Measurements from ENCODE around the gene HSBP1. TPM values are rescaled to one million over a fixed set of nuclear protein-coding genes. Genes with fewer than 3 reads are reported as not detected.

The HSBP1 gene
- total and polyA plus RNA-seq, 4 donors, result 142 to 332 (median 246) TPM

DNA sequence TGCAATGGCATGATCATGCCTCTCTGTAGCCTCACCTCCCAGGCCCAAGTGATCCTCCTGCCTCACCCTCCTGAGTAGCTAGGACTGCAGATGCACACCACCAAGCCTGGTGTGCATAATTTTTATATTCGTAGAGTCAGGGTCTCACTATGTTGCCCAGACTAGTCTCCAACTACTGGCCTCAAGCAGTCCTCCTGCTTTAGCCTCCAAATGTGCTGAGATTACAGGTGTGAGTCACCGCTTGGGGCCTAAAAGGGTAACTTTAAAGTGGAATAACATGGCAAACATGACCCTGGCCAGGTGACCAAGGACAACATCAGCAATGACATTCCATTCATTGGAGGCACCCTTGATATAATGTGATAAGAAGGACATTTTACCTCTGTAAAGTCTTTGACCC is 26.1 kb downstream of the HSBP1 start:
- no peaks in the 10 kb centered on the region for H3K27me3 ChIP-seq (ENCODE audit: control insufficient read depth, insufficient read depth, low read length)
- DNase-seq (ENCODE audit: low read depth in 4 of 6, low spot score in 6 of 6), result no peak
- H3K27ac ChIP-seq (ENCODE audit: low read depth, low read length), result no peak overlapping the region
- no peak overlapping the region for H3K4me3 ChIP-seq (ENCODE audit: low read depth, low read length)
- no peaks in the 10 kb centered on the region for H3K9me3 ChIP-seq (ENCODE audit: control insufficient read depth, insufficient read depth, low read length)
- no peaks in the 10 kb centered on the region for H3K4me1 ChIP-seq (ENCODE audit: control insufficient read depth, insufficient read depth, low read length)
- H3K36me3 ChIP-seq (ENCODE audit: control insufficient read depth, insufficient read depth, low read length), result peaks cover 4% of the 10 kb centered on the region
- WGBS (ENCODE audit: insufficient coverage), result 100% methylated on average over 1 of the region's 2 CpGs

DNA sequence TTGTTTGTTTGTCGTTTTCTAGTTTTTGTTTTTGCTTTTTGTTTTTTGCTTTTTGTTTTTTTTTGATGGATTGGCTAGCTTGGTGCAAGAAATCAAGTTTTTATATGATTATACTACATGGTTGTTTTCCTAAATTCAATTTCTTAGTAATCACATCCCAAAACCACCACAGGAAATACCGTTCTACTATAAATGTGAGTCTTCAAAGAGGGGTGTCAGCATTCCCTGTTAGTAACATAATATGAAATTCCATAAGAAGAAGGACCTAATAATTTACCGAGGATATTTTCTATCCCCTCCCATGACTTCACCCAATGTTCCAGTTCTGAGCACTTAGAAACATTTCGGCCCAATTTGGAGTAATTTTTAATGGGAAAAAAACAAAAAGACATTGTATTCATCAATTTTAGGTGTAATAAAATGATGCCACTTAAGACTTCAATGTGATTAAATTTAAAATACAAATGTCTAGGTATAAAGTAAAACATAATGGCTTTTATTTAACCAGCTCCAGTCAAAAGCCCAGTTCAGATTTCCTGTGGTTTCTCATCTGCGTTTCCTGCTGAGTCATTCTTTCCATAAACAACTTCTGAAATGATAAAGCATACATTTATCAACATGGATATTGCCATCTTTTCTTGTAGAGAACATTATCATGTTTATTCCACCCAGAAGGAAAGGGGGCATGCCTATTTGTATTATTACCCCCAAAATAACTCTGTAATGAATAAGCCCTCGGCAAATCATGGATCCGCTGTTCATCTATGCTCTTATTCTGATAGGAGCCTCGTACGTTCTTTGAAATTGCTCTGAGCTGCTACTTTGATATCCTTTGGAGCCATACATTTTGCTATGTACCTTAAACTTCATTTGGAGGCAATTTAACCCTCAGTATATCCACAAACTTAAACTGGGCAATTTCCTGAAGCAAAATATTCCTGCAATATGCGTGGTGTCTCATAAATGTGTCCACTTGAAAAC is 28.1 kb downstream of the HSBP1 start:
- Histone ChIP-seq H3K27me3 (ENCODE audit: control insufficient read depth, insufficient read depth, low read length) (no peaks in the 10 kb centered on the region), H3K9me3 (ENCODE audit: control insufficient read depth, insufficient read depth, low read length) (no peaks in the 10 kb centered on the region), H3K4me1 (ENCODE audit: control insufficient read depth, insufficient read depth, low read length) (no peaks in the 10 kb centered on the region), H3K27ac (ENCODE audit: low read depth, low read length) (no peak overlapping the region), H3K4me3 (ENCODE audit: low read depth, low read length) (no peak overlapping the region), H3K36me3 (ENCODE audit: control insufficient read depth, insufficient read depth, low read length) (no peaks in the 10 kb centered on the region)
- DNase-seq (ENCODE audit: low read depth in 4 of 6, low spot score in 6 of 6), result peak in 1 of 6 donors; percentile 57
- 75% methylated on average over 6 of the region's 10 CpGs for WGBS (ENCODE audit: insufficient coverage)

DNA sequence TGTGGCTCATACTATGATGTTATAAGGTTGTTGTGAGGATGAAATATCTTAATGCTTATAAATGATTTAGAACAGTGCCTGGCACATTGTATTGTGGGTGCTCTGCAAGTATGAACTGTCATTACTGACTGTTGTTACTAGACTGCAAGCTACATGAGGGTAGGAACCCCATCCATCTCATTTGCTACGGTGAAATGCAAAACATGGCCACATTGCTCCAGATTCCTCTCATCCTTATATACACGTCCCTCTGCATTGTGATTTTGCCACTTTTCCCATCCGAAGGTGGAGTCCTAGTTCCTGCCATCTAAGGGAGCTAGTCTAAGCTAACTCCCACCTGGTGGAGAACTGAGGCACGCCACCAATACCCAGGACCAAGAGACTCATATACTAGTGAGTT is 29.8 kb downstream of the HSBP1 start:
- H3K9me3 ChIP-seq (ENCODE audit: control insufficient read depth, insufficient read depth, low read length), result no peaks in the 10 kb centered on the region
- no peaks in the 10 kb centered on the region for H3K36me3 ChIP-seq (ENCODE audit: control insufficient read depth, insufficient read depth, low read length)
- WGBS (ENCODE audit: insufficient coverage), result 100% methylated on average over 3 of the region's 4 CpGs
- no peak overlapping the region for H3K27ac ChIP-seq (ENCODE audit: low read depth, low read length)
- H3K4me1 ChIP-seq (ENCODE audit: control insufficient read depth, insufficient read depth, low read length), result no peaks in the 10 kb centered on the region
- no peaks in the 10 kb centered on the region for H3K27me3 ChIP-seq (ENCODE audit: control insufficient read depth, insufficient read depth, low read length)
- no peak overlapping the region for H3K4me3 ChIP-seq (ENCODE audit: low read depth, low read length)
- no peak for DNase-seq (ENCODE audit: low read depth in 4 of 6, low spot score in 6 of 6)

- Histone ChIP-seq H3K27ac (ENCODE audit: low read depth, low read length) (no peak overlapping the region), H3K4me3 (ENCODE audit: low read depth, low read length) (no peak overlapping the region), H3K9me3 (ENCODE audit: control insufficient read depth, insufficient read depth, low read length) (no peaks in the 10 kb centered on the region), H3K4me1 (ENCODE audit: control insufficient read depth, insufficient read depth, low read length) (no peaks in the 10 kb centered on the region), H3K36me3 (ENCODE audit: control insufficient read depth, insufficient read depth, low read length) (no peaks in the 10 kb centered on the region), H3K27me3 (ENCODE audit: control insufficient read depth, insufficient read depth, low read length) (no peaks in the 10 kb centered on the region)
- 76% methylated on average over 4 of the region's 4 CpGs for WGBS (ENCODE audit: insufficient coverage)
- DNase-seq (ENCODE audit: low read depth in 4 of 6, low spot score in 6 of 6), result no peak
Observed at GRCh38 chr16:83838151-83838550, 30.4 kb downstream of the HSBP1 start.

DNA sequence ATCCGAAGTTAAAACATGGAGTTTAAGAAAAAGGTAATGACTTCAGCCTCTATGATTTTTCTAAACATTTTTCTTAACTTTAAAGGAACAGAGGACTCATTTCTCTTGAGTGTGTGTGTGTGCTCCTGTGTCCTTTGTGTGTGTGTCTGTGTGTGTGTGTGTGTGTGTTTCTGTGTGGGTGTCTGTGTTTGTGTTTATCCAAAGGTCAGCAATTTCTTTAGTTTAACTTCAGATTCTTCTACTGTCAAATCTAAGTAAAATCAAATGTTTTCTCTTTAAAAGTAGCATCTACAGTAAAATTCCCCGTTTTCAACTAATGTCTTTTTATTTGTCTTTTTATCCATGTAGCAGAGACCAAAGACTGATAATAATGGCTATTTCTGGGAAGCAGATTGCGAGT is 31.8 kb downstream of the HSBP1 start:
- H3K4me3 ChIP-seq (ENCODE audit: low read depth, low read length), result no peak overlapping the region
- H3K27me3 ChIP-seq (ENCODE audit: control insufficient read depth, insufficient read depth, low read length), result no peaks in the 10 kb centered on the region

DNA sequence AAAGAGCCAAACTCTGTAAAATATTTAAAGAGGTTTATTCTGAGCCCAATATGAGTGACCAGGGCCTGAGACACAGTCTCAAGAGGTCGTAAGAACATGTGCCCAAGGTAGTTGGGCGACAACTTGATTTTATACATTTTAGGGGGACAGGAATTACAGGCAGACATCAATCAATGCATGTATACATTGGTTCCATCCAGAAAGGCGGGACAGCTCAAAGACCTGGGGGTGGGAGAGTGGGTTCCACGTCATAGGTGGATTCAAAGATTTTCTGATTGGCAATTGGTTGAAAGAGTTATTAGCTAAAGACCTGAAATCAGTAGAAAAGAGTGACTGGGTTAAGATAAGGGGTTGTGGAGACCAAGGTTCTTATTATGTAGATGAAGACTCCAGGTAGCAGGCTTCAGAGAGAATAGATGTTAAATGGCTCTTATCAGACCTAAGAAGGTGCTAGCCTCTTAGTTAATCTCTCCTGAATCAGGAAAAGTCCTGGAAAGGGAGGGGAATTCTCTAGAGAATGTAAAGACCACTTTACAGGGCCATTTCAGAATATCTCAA is 32.4 kb downstream of the HSBP1 start:
- no peak for DNase-seq (ENCODE audit: low read depth in 4 of 6, low spot score in 6 of 6)
- WGBS (ENCODE audit: insufficient coverage), result 81% methylated on average over 4 of the region's 4 CpGs
- no peaks in the 10 kb centered on the region for H3K9me3 ChIP-seq (ENCODE audit: control insufficient read depth, insufficient read depth, low read length)
- no peak overlapping the region for H3K27ac ChIP-seq (ENCODE audit: low read depth, low read length)
- H3K36me3 ChIP-seq (ENCODE audit: control insufficient read depth, insufficient read depth, low read length), result no peaks in the 10 kb centered on the region
- peaks cover 3% of the 10 kb centered on the region for H3K4me1 ChIP-seq (ENCODE audit: control insufficient read depth, insufficient read depth, low read length)
- no peak overlapping the region for H3K4me3 ChIP-seq (ENCODE audit: low read depth, low read length)
- H3K27me3 ChIP-seq (ENCODE audit: control insufficient read depth, insufficient read depth, low read length), result no peaks in the 10 kb centered on the region

More for the DNA sequence above, 31.8 kb downstream of the HSBP1 start:
- WGBS (ENCODE audit: insufficient coverage), result no CpG with 5 or more reads among the region's 3 CpGs
- no peaks in the 10 kb centered on the region for H3K36me3 ChIP-seq (ENCODE audit: control insufficient read depth, insufficient read depth, low read length)
- peaks cover under 1% of the 10 kb centered on the region for H3K4me1 ChIP-seq (ENCODE audit: control insufficient read depth, insufficient read depth, low read length)
- DNase-seq (ENCODE audit: low read depth in 4 of 6, low spot score in 6 of 6), result no peak
- H3K9me3 ChIP-seq (ENCODE audit: control insufficient read depth, insufficient read depth, low read length), result no peaks in the 10 kb centered on the region
- no peak overlapping the region for H3K27ac ChIP-seq (ENCODE audit: low read depth, low read length)

DNA sequence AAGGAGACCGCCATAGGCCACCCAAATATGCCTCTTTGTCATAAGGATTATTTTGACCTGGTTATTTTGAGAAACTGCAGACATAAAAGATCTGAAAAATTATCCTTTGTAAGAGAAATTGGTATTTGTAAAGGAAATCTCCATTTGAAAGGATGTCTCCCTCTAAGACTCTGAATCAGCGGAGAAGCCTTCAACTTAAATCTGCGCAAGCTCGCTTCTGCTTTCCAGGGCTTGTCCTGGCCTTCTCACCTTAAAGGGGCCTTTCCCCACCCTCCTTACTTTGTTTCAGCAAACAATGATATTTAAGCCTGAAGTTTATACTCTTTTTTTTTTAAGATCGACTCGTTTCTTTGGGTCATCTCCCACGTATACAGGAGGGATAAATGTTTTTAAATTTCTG is 34.5 kb downstream of the HSBP1 start:
- Histone ChIP-seq H3K27ac (ENCODE audit: low read depth, low read length) (no peak overlapping the region), H3K36me3 (ENCODE audit: control insufficient read depth, insufficient read depth, low read length) (no peaks in the 10 kb centered on the region), H3K27me3 (ENCODE audit: control insufficient read depth, insufficient read depth, low read length) (no peaks in the 10 kb centered on the region), H3K4me3 (ENCODE audit: low read depth, low read length) (no peak overlapping the region), H3K4me1 (ENCODE audit: control insufficient read depth, insufficient read depth, low read length) (peaks cover 3% of the 10 kb centered on the region), H3K9me3 (ENCODE audit: control insufficient read depth, insufficient read depth, low read length) (no peaks in the 10 kb centered on the region)
- DNase-seq (ENCODE audit: low read depth in 4 of 6, low spot score in 6 of 6), result no peak
- WGBS (ENCODE audit: insufficient coverage), result no CpG with 5 or more reads among the region's 7 CpGs

GRCh38 chr16:83842756-83843507 is 35.2 kb downstream of the HSBP1 start:
- peak in 1 of 6 donors; percentile 31 for DNase-seq (ENCODE audit: low read depth in 4 of 6, low spot score in 6 of 6)
- Histone ChIP-seq H3K36me3 (ENCODE audit: control insufficient read depth, insufficient read depth, low read length) (no peaks in the 10 kb centered on the region), H3K9me3 (ENCODE audit: control insufficient read depth, insufficient read depth, low read length) (no peaks in the 10 kb centered on the region), H3K27ac (ENCODE audit: low read depth, low read length) (no peak overlapping the region), H3K4me1 (ENCODE audit: control insufficient read depth, insufficient read depth, low read length) (peaks cover 3% of the 10 kb centered on the region), H3K4me3 (ENCODE audit: low read depth, low read length) (no peak overlapping the region), H3K27me3 (ENCODE audit: control insufficient read depth, insufficient read depth, low read length) (no peaks in the 10 kb centered on the region)
- WGBS (ENCODE audit: insufficient coverage), result 18% methylated on average over 6 of the region's 9 CpGs

DNA sequence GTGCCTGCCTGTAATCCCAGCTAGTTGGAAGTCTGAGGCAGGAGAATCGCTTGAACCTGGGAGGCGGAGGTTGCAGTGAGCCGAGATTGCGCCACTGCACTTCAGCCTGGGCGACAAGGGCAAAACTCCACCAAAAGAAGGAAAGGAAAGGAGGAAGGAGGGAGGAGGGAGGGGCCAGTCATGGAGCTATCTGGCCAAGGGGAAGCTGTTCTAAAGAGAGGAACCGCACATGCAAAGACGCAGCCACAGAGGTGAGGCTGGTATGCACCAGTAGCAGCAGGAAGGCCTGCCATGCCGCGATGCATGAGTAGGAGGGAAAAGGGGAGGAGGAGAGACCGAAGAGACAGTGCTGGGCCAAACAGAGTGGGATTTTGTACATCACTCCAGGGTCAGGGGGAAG is 35.9 kb downstream of the HSBP1 start:
- H3K4me1 ChIP-seq (ENCODE audit: control insufficient read depth, insufficient read depth, low read length), result peaks cover 3% of the 10 kb centered on the region
- 70% methylated on average over 10 of the region's 10 CpGs for WGBS (ENCODE audit: insufficient coverage)
- no peak overlapping the region for H3K27ac ChIP-seq (ENCODE audit: low read depth, low read length)
- no peaks in the 10 kb centered on the region for H3K36me3 ChIP-seq (ENCODE audit: control insufficient read depth, insufficient read depth, low read length)
- H3K27me3 ChIP-seq (ENCODE audit: control insufficient read depth, insufficient read depth, low read length), result no peaks in the 10 kb centered on the region
- H3K9me3 ChIP-seq (ENCODE audit: control insufficient read depth, insufficient read depth, low read length), result no peaks in the 10 kb centered on the region
- H3K4me3 ChIP-seq (ENCODE audit: low read depth, low read length), result no peak overlapping the region
- no peak for DNase-seq (ENCODE audit: low read depth in 4 of 6, low spot score in 6 of 6)
